Measurements from ENCODE around the gene CMTM6.

- no peak for TF ChIP-seq CTCF (IDR thresholded peaks at IDR 0.05)
- no peak for TF ChIP-seq POLR2A (IDR thresholded peaks at IDR 0.05)
Measured at GRCh38 chr3:32481791-32482631, 20.6 kb downstream of the CMTM6 start.

Data from heart left ventricle (tissue), 13 donors.